GM21367 (cell line): ENCODE measurements around the gene CTNNAL1.
"Not testable (repeated sequence)": the region's sequence is repeated elsewhere in the genome, so short reads cannot be mapped to it uniquely, and the experiment has no call there.

ENCODE experiments used
- ATAC-seq: cut with Tn5 transposase; IDR thresholded peaks from one replicate; pipeline ENCODE4 v1.9.1; 2021; ENCODE audit not compliant: unreplicated experiment

Gene CTNNAL1

DNA sequence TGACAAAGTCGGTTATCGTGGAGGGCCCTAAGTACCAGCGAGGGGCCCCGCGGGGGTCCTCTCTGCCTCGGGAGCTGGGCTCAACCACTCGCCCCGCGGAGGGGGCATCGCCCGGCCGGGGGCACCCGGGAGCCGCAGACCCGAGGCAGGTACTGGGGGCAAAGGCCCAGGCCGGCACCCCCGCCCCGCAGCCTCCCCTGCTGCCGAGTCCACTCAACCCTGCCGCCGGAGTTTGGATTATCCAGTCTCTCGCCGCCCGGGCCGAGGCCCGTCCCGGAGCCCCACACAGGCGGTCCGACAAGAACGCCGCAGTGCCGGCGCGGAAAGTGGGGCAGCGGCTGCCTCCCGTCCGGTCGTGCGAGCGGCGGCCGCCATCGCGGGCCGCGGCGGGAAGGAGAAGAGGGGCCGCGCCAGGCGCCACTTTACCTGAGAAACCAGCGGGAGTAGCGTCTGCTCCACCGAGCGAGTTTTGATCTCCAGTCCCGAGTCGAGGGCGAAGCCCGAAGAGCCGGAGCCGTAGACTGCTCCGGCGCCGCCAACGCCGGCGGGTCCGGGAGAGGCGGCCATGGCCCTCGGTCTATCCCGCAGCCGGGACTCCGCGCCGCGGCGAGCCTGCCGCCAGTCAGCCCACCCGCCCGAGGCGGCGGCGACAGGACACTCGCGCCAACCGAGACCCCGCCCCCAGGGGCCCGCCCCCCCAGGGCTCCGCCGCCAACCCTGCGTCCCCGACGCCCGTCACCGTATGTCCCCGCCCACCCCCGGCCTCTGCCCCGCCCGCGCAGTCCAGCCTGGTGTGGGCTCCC, at the start of gene CTNNAL1:
Gene CTNNAL1, minus strand, starts transcription at position 624 of the 803 bp plus-strand sequence. Its CDS starts 57 bp downstream, at position 567.
- peak; percentile 64 for ATAC-seq

GRCh38 chr9:109062543-109062942, 49.2 kb upstream of the CTNNAL1 start:
- ATAC-seq: no peak

DNA sequence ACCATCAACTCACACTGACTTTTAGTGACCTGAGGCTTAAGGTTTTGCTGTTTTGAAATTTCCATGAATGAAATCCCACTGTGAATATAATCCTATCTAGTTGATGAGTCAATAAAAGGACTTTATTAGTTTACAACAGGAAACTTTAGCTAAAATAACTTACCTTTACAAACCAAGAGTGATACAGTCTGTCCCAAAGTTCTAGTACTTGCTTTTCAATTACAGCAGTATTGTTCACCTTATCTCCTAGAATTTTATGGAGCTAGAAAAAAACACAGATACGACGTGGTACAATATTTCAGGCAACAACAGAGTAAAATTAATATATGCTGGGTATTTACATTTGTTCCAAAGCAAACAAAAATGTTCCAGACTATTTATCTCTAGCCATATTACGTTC, 46.9 kb upstream of the CTNNAL1 start:
- ATAC-seq: no peak

- not testable (repeated sequence) for ATAC-seq
Observed at GRCh38 chr9:109053121-109053520, 39.8 kb upstream of the CTNNAL1 start.

DNA sequence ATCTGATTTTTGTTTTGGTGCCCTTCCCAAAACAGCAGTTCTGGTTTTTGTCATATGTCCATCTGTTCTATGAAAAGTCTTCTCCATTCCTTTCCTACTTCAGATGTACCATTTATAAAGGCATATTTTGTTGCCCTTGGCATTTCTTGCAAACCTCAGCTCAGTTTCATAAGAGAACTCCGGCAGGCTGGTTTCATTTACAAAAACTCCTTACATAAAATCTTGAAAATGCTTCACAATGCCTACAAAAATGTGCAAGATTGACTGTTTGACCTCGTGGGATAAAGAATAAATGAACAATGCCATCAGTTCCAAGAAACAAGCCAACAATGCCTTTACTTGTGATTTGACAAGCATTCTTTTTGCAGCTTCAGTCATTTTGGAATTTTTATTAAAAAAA, 39.1 kb upstream of the CTNNAL1 start:
- no peak for ATAC-seq

GRCh38 chr9:109051733-109052132, 38.4 kb upstream of the CTNNAL1 start:
- ATAC-seq: no peak

DNA sequence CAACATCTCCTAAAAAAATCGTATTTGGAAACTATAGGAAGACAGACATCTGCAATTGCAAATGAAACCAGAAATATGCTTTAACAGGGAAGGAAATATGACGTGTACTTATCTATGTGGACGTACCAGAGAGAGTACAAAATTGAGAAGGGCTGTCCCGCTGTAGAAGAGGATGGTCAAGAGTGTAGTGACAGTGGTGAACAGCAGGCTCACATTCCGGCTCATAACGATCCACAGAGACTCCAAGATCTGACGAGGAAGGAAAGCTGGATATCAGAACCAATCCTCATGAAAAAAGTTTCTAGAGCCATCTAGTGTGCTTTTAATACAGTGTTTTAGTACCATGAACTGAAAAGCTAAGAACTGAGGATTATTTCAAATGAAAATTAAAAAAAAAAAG, 37.1 kb upstream of the CTNNAL1 start:
- no peak for ATAC-seq

DNA sequence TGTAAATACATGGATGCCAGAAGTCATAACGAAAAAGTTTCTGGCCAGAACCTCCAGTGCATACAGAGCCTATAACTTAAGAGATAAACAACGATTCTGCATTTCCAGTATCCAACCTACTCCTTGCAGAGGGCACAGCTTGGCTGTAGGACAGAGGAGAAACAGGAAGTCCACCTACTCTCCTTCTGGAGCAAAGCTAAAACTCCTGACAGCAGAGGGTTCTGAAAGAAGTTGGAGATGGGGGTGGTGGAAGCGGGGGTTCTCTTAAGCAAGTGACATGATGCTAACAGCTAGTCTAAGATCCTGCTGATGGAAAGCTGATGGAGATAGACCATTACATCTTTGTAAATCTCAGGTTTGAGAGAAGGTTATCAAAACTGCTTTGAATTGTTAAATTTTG, 35.5 kb upstream of the CTNNAL1 start:
- ATAC-seq: no peak

- ATAC-seq: no peak
Observed at GRCh38 chr9:109047259-109047658, 34.0 kb upstream of the CTNNAL1 start.

DNA sequence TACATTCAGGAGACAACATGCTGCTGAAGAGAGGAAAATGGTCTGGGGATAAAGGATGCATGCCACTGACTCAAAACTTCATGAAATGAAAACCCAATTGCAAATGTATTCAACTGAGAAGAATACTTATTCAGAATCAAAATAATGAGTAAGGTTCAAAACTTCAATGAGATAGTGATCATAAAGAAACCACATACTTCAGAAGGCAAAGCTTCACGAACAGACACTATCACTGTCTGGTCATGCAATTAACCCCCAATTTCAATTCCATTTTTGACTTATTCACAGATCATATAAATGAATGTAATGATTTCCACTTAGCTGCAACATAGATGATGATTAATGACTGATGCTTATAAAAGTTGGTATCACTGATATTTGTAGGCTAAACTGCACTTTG, 33.0 kb upstream of the CTNNAL1 start:
- no peak for ATAC-seq

DNA sequence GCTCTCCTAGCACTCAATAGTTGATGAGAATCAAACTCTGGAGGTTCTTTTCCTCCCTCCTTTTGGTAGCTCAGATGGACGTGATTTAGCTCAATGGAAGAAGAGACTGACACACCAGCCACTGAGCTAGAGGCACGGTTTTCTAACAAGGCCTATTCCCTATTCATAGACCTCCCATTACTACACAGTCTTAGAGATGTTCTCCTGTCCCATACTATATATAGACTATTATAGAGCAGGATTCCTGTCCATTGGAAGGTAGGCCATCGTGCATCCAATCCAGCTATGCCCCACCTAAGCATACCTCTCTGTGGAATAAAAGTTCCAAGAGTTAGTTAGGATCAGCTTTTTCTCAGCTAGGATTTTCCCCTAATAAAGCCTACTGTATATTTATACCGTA, 30.3 kb upstream of the CTNNAL1 start:
- ATAC-seq: no peak

DNA sequence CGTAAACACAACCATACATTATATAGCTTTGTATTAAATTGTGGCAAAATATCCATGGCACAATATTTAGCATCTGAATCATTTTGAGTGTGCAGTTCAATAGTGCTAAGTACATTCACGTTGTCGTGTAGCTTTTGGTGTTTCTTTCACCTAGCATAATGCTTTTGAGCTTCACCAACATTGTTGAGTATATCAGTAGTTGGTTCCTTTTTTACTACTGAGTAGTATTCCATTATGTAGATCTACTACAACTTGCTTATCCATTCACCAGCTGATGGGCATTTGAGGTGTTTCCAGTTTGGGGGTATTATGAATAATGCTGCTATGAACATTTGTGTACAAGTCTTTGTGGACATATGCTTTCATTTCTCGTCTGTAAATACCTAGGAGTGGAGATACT, 27.3 kb upstream of the CTNNAL1 start:
- no peak for ATAC-seq

- ATAC-seq: no peak
Observed at GRCh38 chr9:109039539-109039938, 26.2 kb upstream of the CTNNAL1 start.

- no peak for ATAC-seq
Observed at GRCh38 chr9:109037946-109038715, 24.8 kb upstream of the CTNNAL1 start.

GRCh38 chr9:109036744-109037680, 23.7 kb upstream of the CTNNAL1 start:
- ATAC-seq: no peak

DNA sequence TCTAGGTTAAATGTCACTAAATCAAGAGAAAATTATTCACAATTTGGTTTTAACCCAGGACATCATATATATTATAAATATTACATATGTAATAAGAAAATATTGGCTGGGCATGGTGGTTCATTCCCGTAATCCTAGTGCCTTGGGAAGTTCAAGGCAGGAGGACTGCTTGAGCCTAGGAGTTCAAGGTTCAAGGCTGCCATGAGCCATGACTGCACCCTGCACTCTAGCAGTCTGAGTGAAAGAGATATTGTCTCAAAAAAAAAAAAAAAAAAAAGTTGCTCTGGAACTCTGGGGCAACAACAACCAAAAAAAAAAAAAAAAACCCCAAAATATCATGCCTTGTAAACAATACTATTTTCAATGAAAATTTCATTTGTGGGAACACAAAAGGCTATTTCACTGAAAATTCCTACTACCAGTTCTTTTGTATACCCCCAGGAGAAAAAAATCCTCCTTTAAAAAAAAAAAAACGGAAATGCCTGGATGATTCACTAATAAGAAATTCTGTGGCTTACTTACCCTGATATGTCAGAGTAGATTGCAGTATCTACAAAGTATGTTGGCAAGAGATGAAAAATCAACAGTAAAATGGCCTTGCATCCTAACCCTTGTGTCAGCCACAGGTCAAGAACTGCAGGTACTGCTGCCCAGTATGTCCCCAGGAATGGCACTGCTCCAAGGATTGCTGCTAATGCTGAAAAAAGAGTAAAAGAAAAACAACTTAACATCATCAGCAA, 22.6 kb upstream of the CTNNAL1 start:
- no peak for ATAC-seq

GRCh38 chr9:109033941-109034700, 20.8 kb upstream of the CTNNAL1 start:
- ATAC-seq: no peak

GRCh38 chr9:109031241-109031640, 17.9 kb upstream of the CTNNAL1 start:
- no peak for ATAC-seq

DNA sequence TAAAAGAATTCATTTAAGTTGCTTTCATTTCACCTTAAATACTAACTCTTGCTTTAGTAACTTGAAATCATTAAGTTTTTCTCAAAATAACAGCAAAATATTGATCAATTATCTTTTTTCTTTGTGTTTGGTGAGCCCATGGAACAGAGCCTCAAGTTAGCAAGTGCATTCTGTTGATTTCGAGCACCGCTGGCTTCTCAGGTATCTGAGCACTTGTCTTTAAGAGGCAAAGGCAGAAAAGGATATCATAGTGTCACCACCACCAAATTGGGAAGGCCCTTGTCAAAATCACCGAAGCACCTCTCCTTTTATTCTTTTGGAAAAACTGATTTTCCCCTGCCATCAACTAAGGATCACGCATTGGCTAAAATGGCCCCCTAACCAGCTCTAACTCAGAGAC, 17.1 kb upstream of the CTNNAL1 start:
- ATAC-seq: no peak

DNA sequence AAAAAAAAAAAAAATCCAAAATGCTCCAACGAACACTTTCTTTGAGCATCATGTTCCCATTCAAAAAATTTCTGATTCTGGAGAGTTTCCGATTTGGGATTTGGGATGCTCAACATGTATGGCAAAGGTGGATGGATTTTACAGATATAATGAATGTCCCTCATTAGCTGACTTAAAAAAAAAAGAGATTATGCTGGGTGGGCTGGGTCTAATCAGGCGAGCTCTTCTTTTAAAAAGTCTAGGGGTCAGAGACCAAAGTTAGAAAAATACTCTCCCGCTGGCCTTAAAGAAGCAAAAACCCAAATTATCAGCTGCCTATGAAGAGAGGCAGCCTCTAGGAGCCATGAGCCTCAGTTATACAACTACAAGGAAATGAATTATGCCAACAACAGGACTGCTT, 15.2 kb upstream of the CTNNAL1 start:
- no peak for ATAC-seq
